Non-pigmented ciliary epithelial cell (primary cell): ENCODE measurements around the gene PRPF40B.
"Not testable (repeated sequence)": the region's sequence is repeated elsewhere in the genome, so short reads cannot be mapped to it uniquely, and the experiment has no call there.

Experiments used
- DNase-seq: peaks from one replicate; pipeline ENCODE4 v3.0.0-alpha.2; 2010; ENCODE audit warnings: low read depth

The PRPF40B gene

GRCh38 chr12:49623142-49623904 lies at the start of gene PRPF40B:
Gene PRPF40B (plus strand): TSS chr12:49623561. CDS start chr12:49623591, 30 bp downstream.
- no peak for DNase-seq

GRCh38 chr12:49577589-49578315 lies 45.6 kb upstream of the PRPF40B start:
- no peak for DNase-seq

GRCh38 chr12:49578471-49579112 lies 44.8 kb upstream of the PRPF40B start:
- DNase-seq = no peak

GRCh38 chr12:49580572-49581535 lies 42.5 kb upstream of the PRPF40B start:
- peak; percentile 44 for DNase-seq

GRCh38 chr12:49582201-49582600 lies 41.2 kb upstream of the PRPF40B start:
- DNase-seq = no peak

GRCh38 chr12:49582850-49583249 lies 40.5 kb upstream of the PRPF40B start:
- no peak for DNase-seq

DNA sequence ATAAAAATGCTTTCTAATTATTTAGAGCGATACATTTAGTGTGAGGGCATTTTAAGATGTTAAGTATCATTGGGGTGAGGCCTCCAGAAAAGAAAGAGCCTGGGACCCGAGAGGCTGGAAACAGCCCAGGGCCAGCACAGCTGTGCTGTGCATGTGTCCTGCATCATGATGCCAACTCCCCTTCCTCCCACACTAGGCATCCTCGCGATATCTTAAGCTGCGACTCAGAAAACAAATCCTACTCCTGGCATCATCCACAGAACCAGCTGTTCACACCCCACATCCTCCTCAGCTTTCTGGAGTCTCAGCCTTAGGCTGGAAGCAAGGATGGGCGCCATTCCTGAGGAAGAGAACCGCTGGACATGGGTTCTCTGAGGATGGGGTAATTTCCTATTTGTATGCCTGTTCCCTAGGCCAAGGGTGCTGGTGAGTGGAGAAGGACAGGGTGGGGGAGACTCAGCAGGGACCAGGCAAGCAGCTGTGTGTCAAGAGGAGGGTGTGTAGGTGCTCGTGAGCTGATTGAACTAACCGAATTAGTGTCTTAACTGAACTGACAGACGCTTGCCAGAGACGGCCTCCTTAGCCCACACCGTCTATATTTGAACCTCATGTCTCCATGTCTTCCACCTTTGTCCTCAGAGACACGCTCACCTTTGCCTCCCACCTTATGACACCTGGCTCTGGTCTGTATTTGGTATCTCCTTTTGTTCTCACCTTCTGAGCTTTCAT lies 39.8 kb upstream of the PRPF40B start:
- DNase-seq = no peak

- no peak for DNase-seq
Observed at GRCh38 chr12:49584591-49584990, 38.8 kb upstream of the PRPF40B start.

DNA sequence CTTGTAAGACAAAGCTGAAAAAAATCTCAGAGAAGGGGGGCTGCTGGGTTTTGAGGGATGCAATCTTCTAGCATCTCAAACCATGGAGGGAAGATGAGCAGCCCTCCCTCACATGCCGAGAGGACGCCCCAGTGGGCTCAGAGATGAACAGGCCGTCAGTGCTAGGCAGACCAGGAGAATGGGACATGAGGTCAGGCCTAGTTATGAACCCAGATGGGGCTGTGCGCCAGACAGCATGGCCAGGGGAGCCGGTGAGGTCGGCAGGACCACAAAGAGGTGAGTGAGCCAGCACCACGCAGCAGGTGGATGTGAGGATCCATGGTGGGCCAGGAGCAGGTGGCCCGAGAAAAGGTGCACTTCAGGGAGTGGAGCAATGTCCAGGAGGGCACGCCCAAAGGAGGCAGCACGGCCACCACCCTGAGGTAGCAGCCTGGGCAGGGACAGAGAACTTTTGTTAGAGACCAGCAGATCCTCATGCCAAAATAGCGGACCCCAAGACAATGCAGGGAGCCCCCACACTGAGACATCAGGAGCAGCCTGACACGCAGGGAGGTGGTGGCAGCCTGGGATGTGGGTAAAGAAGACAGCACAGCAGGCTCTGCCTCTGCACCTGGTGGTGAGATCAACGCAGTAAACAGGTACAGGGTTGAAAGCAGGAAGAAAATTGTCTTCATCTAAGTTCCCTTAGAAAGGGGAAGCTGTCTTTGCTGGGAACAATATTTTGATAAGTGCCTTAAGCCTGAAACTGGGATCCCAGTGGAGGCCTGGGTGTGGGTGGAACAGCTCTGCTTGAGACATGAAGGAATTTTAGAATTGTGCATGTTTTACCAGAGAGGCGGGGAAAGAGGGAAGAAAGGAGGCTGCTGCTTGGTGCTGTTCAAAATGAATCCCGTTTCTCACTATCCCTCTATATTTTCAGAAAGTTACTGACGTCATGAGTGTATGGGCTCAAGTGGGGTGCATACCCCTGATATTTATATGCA lies 37.6 kb upstream of the PRPF40B start:
- DNase-seq = no peak

- no peak for DNase-seq
Observed at GRCh38 chr12:49587174-49587908, 36.0 kb upstream of the PRPF40B start.

- DNase-seq = no peak
Observed at GRCh38 chr12:49588281-49588680, 35.1 kb upstream of the PRPF40B start.

- no peak for DNase-seq
Observed at GRCh38 chr12:49588721-49589516, 34.4 kb upstream of the PRPF40B start.

- DNase-seq = no peak
Observed at GRCh38 chr12:49598527-49598926, 24.8 kb upstream of the PRPF40B start.

- no peak for DNase-seq
Observed at GRCh38 chr12:49599961-49600360, 23.4 kb upstream of the PRPF40B start.

DNA sequence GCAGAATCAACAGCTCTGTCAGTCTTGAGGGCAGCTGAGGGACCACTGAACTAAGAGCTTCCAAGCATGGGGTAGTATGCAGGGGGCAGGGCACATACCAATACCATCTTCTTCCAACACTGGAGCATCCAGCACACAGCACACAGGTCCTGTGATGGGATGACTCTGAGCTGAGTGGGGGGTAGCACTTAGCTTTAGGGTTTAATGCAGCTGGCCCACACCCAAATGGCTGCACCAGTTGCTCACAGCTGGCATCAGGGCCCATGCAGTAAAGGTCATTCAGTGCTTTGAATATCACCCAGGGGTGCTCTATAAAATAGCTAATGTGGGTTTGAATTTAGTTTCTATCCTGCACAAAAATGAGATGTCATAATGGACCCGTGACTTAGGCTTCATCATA lies 19.6 kb upstream of the PRPF40B start:
- DNase-seq = no peak

DNA sequence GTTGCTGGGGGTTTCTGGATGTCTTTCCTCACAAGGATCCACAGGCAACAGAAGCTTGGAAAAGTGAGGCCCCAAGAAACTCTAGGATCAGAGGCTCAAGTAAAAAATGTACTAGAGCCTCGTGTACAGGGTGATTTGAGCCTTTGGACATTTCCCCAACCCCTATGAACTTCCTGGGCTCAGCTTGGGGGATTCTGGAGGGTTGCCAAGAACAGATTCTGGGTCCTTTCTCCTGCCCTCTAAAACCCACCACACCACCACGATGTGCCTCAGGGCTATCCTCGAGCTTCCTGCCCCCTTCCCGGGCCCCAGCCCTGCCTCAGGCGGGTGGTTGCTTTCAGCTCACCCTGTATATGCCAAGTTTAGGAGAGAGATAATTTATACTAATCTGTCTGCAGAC lies 18.5 kb upstream of the PRPF40B start:
- DNase-seq = no peak

GRCh38 chr12:49605539-49605938 lies 17.8 kb upstream of the PRPF40B start, which contains the start of gene FAM186B:
Gene FAM186B (minus strand): TSS chr12:49605639. CDS start chr12:49605477, 162 bp downstream.
- DNase-seq = not testable (repeated sequence)
